MG63 (cell line): ENCODE results near the gene KLF3. TPM values are rescaled to one million over a fixed set of nuclear protein-coding genes. Genes with fewer than 3 reads are reported as not detected.
A peak's percentile ranks its signal among the peaks of the same experiment; 100 is the strongest.

Experiments used
- DNase-seq: peaks from one replicate; pipeline ENCODE4 v3.0.0-alpha.2; 2020
- H3K27me3 ChIP-seq: fragments of 250-450 bp; sonication (Bioruptor Pico); 2 replicates; pipeline ENCODE4 v1.5.1; 2020; ENCODE audit warnings: mild to moderate bottlenecking, moderate library complexity
- H3K36me3 ChIP-seq: fragments of 250-450 bp; sonication (Bioruptor Pico); 2 replicates; pipeline ENCODE4 v1.5.1; 2020; ENCODE audit warnings: mild to moderate bottlenecking, moderate library complexity
- H3K4me3 ChIP-seq: fragments of 250-450 bp; sonication (Bioruptor Pico); 2 replicates; pipeline ENCODE4 v1.5.1; 2020; ENCODE audit warnings: mild to moderate bottlenecking, moderate library complexity
- H3K9me3 ChIP-seq: fragments of 250-450 bp; sonication (Bioruptor Pico); 2 replicates; pipeline ENCODE4 v1.5.1; 2020; ENCODE audit warnings: mild to moderate bottlenecking, moderate library complexity
- total RNA-seq: library from RNA; depleted of rRNA; stranded (reverse); fragments of >200 nt; shearing (Covaris generic); gene quantifications from 2 replicates; pipeline ENCODE4 v1.2.3, GENCODE V29; 2014; ENCODE audit warnings: low replicate concordance

Gene KLF3
- total RNA-seq, 1 experiment from 2014 or later: 1.9 TPM

- H3K4me3 ChIP-seq: no peak overlapping the region
- H3K9me3 ChIP-seq: no peaks in the 10 kb centered on the region
- H3K36me3 ChIP-seq: peaks cover 36% of the 10 kb centered on the region
- H3K27me3 ChIP-seq: no peaks in the 10 kb centered on the region
- peak; percentile 79 for DNase-seq
Measured at GRCh38 chr4:38681281-38681991, 17.4 kb downstream of the KLF3 start.

GRCh38 chr4:38682336-38682735, 18.3 kb downstream of the KLF3 start:
- no peaks in the 10 kb centered on the region for H3K9me3 ChIP-seq
- DNase-seq: no peak
- peaks cover 41% of the 10 kb centered on the region for H3K36me3 ChIP-seq
- no peaks in the 10 kb centered on the region for H3K27me3 ChIP-seq
- H3K4me3 ChIP-seq: no peak overlapping the region

DNA sequence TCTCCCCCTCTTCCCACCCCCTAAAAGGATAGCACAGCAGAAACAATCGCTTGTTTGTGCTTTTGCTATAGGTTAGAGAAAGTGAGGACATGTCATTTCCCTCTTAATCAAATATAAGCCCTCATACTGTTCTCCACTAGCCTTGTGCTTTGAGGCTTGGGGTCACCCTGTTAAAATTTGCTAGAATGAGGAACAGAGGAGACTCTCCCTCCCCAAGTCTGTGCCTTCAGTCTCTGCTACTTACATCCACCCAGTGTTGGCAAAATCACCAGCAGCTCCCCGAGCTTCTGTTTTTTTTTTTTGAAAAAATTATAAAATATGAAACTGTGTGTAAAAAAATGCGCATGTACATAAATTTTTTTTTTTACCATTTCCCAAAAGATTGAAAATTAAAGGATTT, 19.3 kb downstream of the KLF3 start:
- H3K27me3 ChIP-seq: no peaks in the 10 kb centered on the region
- H3K4me3 ChIP-seq: no peak overlapping the region
- no peaks in the 10 kb centered on the region for H3K9me3 ChIP-seq
- no peak for DNase-seq
- peaks cover 48% of the 10 kb centered on the region for H3K36me3 ChIP-seq

GRCh38 chr4:38684271-38684670, 20.3 kb downstream of the KLF3 start:
- Histone ChIP-seq H3K4me3 (no peak overlapping the region), H3K9me3 (no peaks in the 10 kb centered on the region), H3K27me3 (no peaks in the 10 kb centered on the region), H3K36me3 (peaks cover 56% of the 10 kb centered on the region)
- DNase-seq: no peak

- no peak for DNase-seq
- Histone ChIP-seq H3K9me3 (no peaks in the 10 kb centered on the region), H3K4me3 (no peak overlapping the region), H3K36me3 (peaks cover 66% of the 10 kb centered on the region), H3K27me3 (no peaks in the 10 kb centered on the region)
Measured at GRCh38 chr4:38684951-38685844, 21.2 kb downstream of the KLF3 start.

DNA sequence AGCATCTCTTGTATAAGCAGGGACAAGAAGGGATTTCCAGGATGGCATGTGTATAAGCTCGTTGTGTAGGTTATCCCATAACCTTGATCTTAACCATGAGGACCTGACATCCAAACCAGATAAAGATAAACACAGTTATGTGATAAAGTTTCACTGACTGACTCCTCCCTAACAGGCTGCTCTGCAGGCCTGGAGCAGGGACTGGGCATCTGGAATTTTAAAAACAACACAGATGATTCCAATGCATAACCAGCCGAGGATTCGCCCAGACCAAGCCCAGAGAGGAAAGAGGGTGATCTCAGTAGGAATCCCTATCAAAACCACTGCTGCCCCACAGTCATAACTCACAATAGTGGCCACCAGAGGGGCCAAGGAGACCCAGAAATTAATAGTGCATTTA, 22.7 kb downstream of the KLF3 start:
- no peaks in the 10 kb centered on the region for H3K27me3 ChIP-seq
- peaks cover 72% of the 10 kb centered on the region for H3K36me3 ChIP-seq
- no peak overlapping the region for H3K4me3 ChIP-seq
- no peaks in the 10 kb centered on the region for H3K9me3 ChIP-seq
- no peak for DNase-seq

- peaks cover 74% of the 10 kb centered on the region for H3K36me3 ChIP-seq
Measured at GRCh38 chr4:38687571-38688011, 23.6 kb downstream of the KLF3 start.

DNA sequence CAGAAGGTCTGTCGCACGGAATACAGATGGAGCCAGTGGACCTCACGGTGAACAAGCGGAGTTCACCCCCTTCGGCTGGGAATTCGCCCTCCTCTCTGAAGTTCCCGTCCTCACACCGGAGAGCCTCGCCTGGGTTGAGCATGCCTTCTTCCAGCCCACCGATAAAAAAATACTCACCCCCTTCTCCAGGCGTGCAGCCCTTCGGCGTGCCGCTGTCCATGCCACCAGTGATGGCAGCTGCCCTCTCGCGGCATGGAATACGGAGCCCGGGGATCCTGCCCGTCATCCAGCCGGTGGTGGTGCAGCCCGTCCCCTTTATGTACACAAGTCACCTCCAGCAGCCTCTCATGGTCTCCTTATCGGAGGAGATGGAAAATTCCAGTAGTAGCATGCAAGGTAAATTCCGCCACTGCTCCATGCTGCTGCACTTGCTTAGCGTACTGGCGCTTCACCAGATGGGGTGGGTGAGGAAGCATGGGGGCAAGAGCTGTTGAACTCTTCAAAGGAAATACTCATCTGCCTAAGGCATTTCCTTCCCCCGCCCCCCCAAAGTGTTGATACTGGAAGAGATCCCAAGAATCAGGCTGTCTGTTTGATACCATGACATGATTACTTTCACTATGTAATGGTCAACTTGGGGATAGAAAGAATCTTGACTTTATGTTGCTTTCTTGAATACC, 24.8 kb downstream of the KLF3 start:
- Histone ChIP-seq H3K9me3 (no peaks in the 10 kb centered on the region), H3K36me3 (peaks cover 71% of the 10 kb centered on the region), H3K27me3 (no peaks in the 10 kb centered on the region), H3K4me3 (no peak overlapping the region)
- DNase-seq: peak; percentile 37

More at GRCh38 chr4:38687571-38688011, 23.6 kb downstream of the KLF3 start:
- Histone ChIP-seq H3K4me3 (no peak overlapping the region), H3K27me3 (no peaks in the 10 kb centered on the region), H3K9me3 (no peaks in the 10 kb centered on the region)
- no peak for DNase-seq

- no peaks in the 10 kb centered on the region for H3K9me3 ChIP-seq
- H3K36me3 ChIP-seq: peaks cover 82% of the 10 kb centered on the region
- H3K27me3 ChIP-seq: no peaks in the 10 kb centered on the region
- H3K4me3 ChIP-seq: no peak overlapping the region
- DNase-seq: peak; percentile 21
Measured at GRCh38 chr4:38691251-38692008, 27.4 kb downstream of the KLF3 start.

- Histone ChIP-seq H3K27me3 (no peaks in the 10 kb centered on the region), H3K9me3 (no peaks in the 10 kb centered on the region), H3K4me3 (no peak overlapping the region), H3K36me3 (peaks cover 86% of the 10 kb centered on the region)
- no peak for DNase-seq
Measured at GRCh38 chr4:38692421-38692820, 28.4 kb downstream of the KLF3 start.

DNA sequence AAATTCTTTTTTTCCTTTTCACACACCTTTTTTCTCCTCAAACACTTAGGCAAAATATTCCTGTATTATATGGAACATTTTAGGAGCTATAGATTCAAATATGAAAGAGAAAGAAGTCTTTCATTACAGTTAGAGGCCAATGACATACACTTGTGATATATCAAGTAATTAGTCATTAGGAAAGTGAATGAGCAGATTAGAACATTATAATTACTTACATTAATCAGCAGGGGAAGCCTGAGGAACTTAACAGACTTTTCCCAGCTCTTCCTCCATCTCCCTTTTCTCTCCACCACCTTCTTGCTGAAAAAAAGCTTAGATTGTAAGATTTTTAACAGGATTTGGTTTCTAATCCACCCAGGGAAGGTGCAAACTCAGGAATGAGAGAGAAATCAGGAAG, 29.6 kb downstream of the KLF3 start:
- DNase-seq: no peak
- peaks cover 86% of the 10 kb centered on the region for H3K36me3 ChIP-seq

GRCh38 chr4:38694330-38694729, 30.3 kb downstream of the KLF3 start:
- no peak for DNase-seq
- Histone ChIP-seq H3K9me3 (no peaks in the 10 kb centered on the region), H3K4me3 (no peak overlapping the region), H3K36me3 (peaks cover 82% of the 10 kb centered on the region), H3K27me3 (no peaks in the 10 kb centered on the region)

More for the DNA sequence above, 29.6 kb downstream of the KLF3 start:
- H3K9me3 ChIP-seq: no peaks in the 10 kb centered on the region
- H3K27me3 ChIP-seq: no peaks in the 10 kb centered on the region
- no peak overlapping the region for H3K4me3 ChIP-seq

DNA sequence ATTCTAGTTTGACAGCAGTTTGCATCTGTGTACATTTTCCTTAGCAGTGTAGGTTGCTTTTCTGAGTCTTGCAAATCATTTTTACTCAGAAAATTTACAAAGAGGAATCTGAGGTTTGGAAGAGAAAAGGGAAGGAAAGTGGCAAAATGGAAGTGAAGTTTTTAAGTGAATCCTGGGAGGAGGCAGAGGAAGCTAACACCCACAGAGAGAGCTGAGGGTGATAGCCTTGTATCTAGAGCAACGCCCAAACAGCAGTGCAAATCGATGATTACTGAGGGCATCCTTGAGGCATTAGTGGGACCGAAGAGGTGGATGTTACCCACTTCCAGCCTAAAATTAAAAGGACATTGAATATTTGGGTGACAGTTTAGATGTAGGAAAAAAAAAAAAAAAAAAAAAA, 31.8 kb downstream of the KLF3 start:
- DNase-seq: no peak
- Histone ChIP-seq H3K27me3 (no peaks in the 10 kb centered on the region), H3K36me3 (peaks cover 70% of the 10 kb centered on the region), H3K4me3 (no peak overlapping the region), H3K9me3 (no peaks in the 10 kb centered on the region)

DNA sequence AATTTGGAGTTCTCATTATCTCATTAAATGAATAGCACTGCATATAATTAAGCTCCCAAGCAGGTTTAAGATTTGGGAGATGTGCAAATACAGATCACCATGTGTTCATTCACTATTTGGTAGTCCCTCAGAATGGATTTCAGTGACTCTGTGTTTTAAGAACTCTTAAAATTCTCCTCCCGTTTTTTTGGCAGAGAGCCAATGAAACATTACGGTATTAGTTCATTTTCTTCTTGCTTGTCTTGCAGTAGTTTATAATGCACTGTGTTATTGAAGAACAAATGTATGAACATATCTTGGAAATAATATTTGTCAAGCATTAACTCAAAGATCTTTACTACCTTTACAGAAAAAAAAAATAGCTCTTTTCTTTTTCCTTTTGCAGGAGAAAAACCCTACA, 32.7 kb downstream of the KLF3 start:
- Histone ChIP-seq H3K4me3 (no peak overlapping the region), H3K36me3 (peaks cover 63% of the 10 kb centered on the region), H3K9me3 (no peaks in the 10 kb centered on the region), H3K27me3 (no peaks in the 10 kb centered on the region)
- DNase-seq: no peak

GRCh38 chr4:38698176-38698575, 34.2 kb downstream of the KLF3 start:
- DNase-seq: no peak
- Histone ChIP-seq H3K27me3 (no peaks in the 10 kb centered on the region), H3K9me3 (no peaks in the 10 kb centered on the region), H3K36me3 (peaks cover 56% of the 10 kb centered on the region), H3K4me3 (no peak overlapping the region)

DNA sequence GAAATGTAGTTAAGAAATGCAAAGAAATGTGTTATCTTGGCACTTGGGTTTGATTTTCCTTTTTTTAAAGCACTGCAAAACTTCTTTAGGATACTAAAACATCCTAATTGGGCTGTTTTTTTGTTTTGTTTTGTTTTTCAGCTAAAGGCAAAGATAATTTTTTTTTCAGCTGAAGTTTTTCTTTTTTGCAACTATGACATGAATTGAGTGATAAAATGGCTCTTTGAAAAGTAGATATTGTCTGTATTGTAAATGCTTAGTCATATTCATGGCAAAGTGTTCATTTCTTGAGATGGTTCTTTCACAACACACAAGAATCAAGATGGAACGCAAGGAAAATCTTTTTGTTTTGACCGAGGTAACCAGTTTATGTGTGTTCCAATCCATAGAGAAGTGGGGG, 35.1 kb downstream of the KLF3 start:
- no peaks in the 10 kb centered on the region for H3K27me3 ChIP-seq

More for the DNA sequence above, 35.1 kb downstream of the KLF3 start:
- H3K4me3 ChIP-seq: no peak overlapping the region
- H3K9me3 ChIP-seq: no peaks in the 10 kb centered on the region
- H3K36me3 ChIP-seq: peaks cover 47% of the 10 kb centered on the region
- no peak for DNase-seq
